ENCODE data around the gene CNTNAP4. TPM values are rescaled to one million over a fixed set of nuclear protein-coding genes. Genes with fewer than 3 reads are reported as not detected.

The CNTNAP4 gene
- total and polyA plus RNA-seq, 2 of the 4 experiments (the other 2 are of a cell fraction): not detected

- no peak overlapping the region for H2BK15ac ChIP-seq (ENCODE audit: low read depth, low read length)
- no peak overlapping the region for H2BK20ac ChIP-seq (ENCODE audit: low read depth, low read length)
- TF ChIP-seq RAD21 (IDR thresholded peaks at IDR 0.05; ENCODE audit: low read length) (no peak), SMC3 (IDR thresholded peaks at IDR 0.05; ENCODE audit: low read depth, low read length) (no peak), POLR2A (IDR thresholded peaks at IDR 0.05; ENCODE audit: low read depth, low read length) (no peak), MAZ (IDR thresholded peaks at IDR 0.05; ENCODE audit: borderline replicate concordance, low read depth, low read length) (no peak), NFE2L2 (IDR thresholded peaks at IDR 0.05; ENCODE audit: low read depth, low read length) (no peak), CTCF (conservative IDR thresholded peaks at IDR 0.05; ENCODE audit: low read depth, low read length) (no peak), BHLHE40 (IDR thresholded peaks at IDR 0.05; ENCODE audit: low read depth, low read length) (no peak), FOS (IDR thresholded peaks at IDR 0.05; ENCODE audit: low read depth, low read length) (no peak), USF2 (IDR thresholded peaks at IDR 0.05; ENCODE audit: low read depth, low read length) (no peak), CHD1 (IDR thresholded peaks at IDR 0.05; ENCODE audit: low read depth, low read length) (no peak), MAFK (IDR thresholded peaks at IDR 0.05; ENCODE audit: low read depth, low read length) (no peak), ELK1 (IDR thresholded peaks at IDR 0.05; ENCODE audit: borderline replicate concordance, low read depth, low read length) (no peak)
- no peak for DNase-seq
- H3K4me2 ChIP-seq (ENCODE audit: low read depth, low read length): no peak overlapping the region
- H2BK5ac ChIP-seq (ENCODE audit: low read depth, low read length, poor library complexity, severe bottlenecking): no peak overlapping the region
- no peak overlapping the region for H4K8ac ChIP-seq (ENCODE audit: low read depth in 2 of 2, low read length in 2 of 2)
- no CpG with 5 or more reads among the region's 3 CpGs for WGBS, 2 experiments (ENCODE audit: extremely low coverage in 2 of 2, insufficient read length in 1 of 2)
- BruUV-seq (replicated peaks): no TSS peak
- dilution Hi-C loops (cut with HindIII; ENCODE audit: low sequenced_read_pairs, unreplicated experiment): no loop called here
- POLR2A ChIA-PET (ENCODE audit: unreplicated experiment): no interaction called here
- H2AFZ ChIP-seq (replicated peaks; ENCODE audit: low read length, poor library complexity): no peak overlapping the region
- H4K20me1 ChIP-seq (ENCODE audit: insufficient read depth, low read length): no peaks in the 10 kb centered on the region
- no peak overlapping the region for H3K4ac ChIP-seq (ENCODE audit: low read depth, low read length)
- no peak overlapping the region for H2BK120ac ChIP-seq (ENCODE audit: low read depth, low read length)
- no peaks in the 10 kb centered on the region for H3K36me3 ChIP-seq (ENCODE audit: control insufficient read depth, insufficient read depth, low read length)
- no peak overlapping the region for H2AK5ac ChIP-seq (ENCODE audit: low read depth, low read length)
- H3K4me3 ChIP-seq (ENCODE audit: insufficient read depth, low read depth, low read length): no peak overlapping the region
- intact Hi-C loops (cut with micrococcal nuclease): no loop called here
- H4K5ac ChIP-seq (ENCODE audit: low read depth, low read length): no peak overlapping the region
- H2AK9ac ChIP-seq (replicated peaks; ENCODE audit: low read depth, low read length, poor library complexity): no peak overlapping the region
- CTCF ChIA-PET: no interaction called here
- H3K4me1 ChIP-seq (ENCODE audit: control insufficient read depth, insufficient read depth, low read length): no peaks in the 10 kb centered on the region
- no peak overlapping the region for H3K56ac ChIP-seq (ENCODE audit: extremely low read depth, insufficient read depth, low read length)
- H3K9me3 ChIP-seq (ENCODE audit: control insufficient read depth, insufficient read depth, low read length): no peaks in the 10 kb centered on the region
- H3K18ac ChIP-seq (ENCODE audit: low read depth, low read length): no peak overlapping the region
- H3K27ac ChIP-seq (ENCODE audit: insufficient read depth, low read length): no peak overlapping the region
- no peak overlapping the region for H3K14ac ChIP-seq (replicated peaks; ENCODE audit: low read depth, low read length)
- no peak overlapping the region for H4K91ac ChIP-seq (ENCODE audit: insufficient read depth, low read depth, low read length)
- no peak overlapping the region for H3K9ac ChIP-seq (ENCODE audit: low read depth, low read length)
- no peaks in the 10 kb centered on the region for H3K79me1 ChIP-seq (ENCODE audit: low read depth in 1 of 2, low read length in 2 of 2)
- H3K23ac ChIP-seq (ENCODE audit: low read depth, low read length): no peak overlapping the region
- no peak for ATAC-seq (ENCODE audit: low read depth)
- no peaks in the 10 kb centered on the region for H3K27me3 ChIP-seq (ENCODE audit: control insufficient read depth, insufficient read depth, low read length)
- in situ Hi-C loops (cut with MboI; ENCODE audit: low sequenced_read_pairs): no loop called here
- H3K9me1 ChIP-seq (ENCODE audit: insufficient read depth, low read length): no peaks in the 10 kb centered on the region
Observed at GRCh38 chr16:76529120-76529519, 251.9 kb downstream of the CNTNAP4 start.
